IMR-90 (cell line): Measurements from ENCODE around the gene NF1. TPM values are rescaled to one million over a fixed set of nuclear protein-coding genes. Genes with fewer than 3 reads are reported as not detected.
A peak's percentile ranks its signal among the peaks of the same experiment; 100 is the strongest.

Experiments used
- ATAC-seq: fragments of 200-7000 bp; cut with Tn5 transposase; 2 replicates; pipeline ENCODE4 v1.9.1; 2020; ENCODE audit warnings: low read depth, mild to moderate bottlenecking, moderate library complexity
- BruUV-seq: library from RNA; stranded (reverse); fragments of 400-500 nt; replicated peaks from 2 replicates; lab custom pipeline; 2021; lab: Mats Ljungman, UMichigan
- CTCF ChIA-PET: fragments of 300-600 bp; formaldehyde crosslinking; extraction: SDS; loops from one replicate; lab custom pipeline; 2021; ENCODE audit warnings: antibody characterized with exemption; lab: Yijun Ruan, JAX
- POLR2A ChIA-PET: fragments of 300-600 bp; sonication (Branson Sonifier 250); formaldehyde crosslinking; loops from one replicate; lab custom pipeline; 2022; ENCODE audit warnings: antibody characterized with exemption; ENCODE audit not compliant: unreplicated experiment; lab: Charles Lee
- DNase-seq: peaks from one replicate; pipeline ENCODE4 v3.0.0; 2013
- H2AFZ ChIP-seq: replicated peaks from 2 replicates; pipeline ENCODE3; 2013; ENCODE audit warnings: low read length, mild to moderate bottlenecking; ENCODE audit not compliant: poor library complexity
- H2AK5ac ChIP-seq: 2 replicates; pipeline ENCODE4 v1.6.1; 2013; ENCODE audit warnings: low read depth, low read length, inconsistent platforms
- H2AK9ac ChIP-seq: replicated peaks from 2 replicates; pipeline ENCODE3; 2013; ENCODE audit warnings: mild to moderate bottlenecking, low read depth, low read length, moderate library complexity; ENCODE audit not compliant: poor library complexity
- H2BK120ac ChIP-seq: 2 replicates; pipeline ENCODE4 v1.6.1; 2013; ENCODE audit warnings: low read depth, low read length, inconsistent platforms
- H2BK15ac ChIP-seq: 3 replicates; pipeline ENCODE4 v1.6.1; 2013; ENCODE audit warnings: low read depth, low read length, inconsistent platforms
- H2BK20ac ChIP-seq: 2 replicates; pipeline ENCODE4 v1.6.1; 2013; ENCODE audit warnings: low read depth, mild to moderate bottlenecking, inconsistent platforms, low read length, moderate library complexity
- H2BK5ac ChIP-seq: 2 replicates; pipeline ENCODE4 v1.6.1; 2013; ENCODE audit warnings: mild to moderate bottlenecking, low read depth, low read length, inconsistent platforms; ENCODE audit not compliant: poor library complexity, severe bottlenecking
- H3K14ac ChIP-seq: replicated peaks from 2 replicates; pipeline ENCODE4 v1.6.1; 2013; ENCODE audit warnings: low read depth, low read length, inconsistent platforms
- H3K18ac ChIP-seq: 2 replicates; pipeline ENCODE4 v1.6.1; 2013; ENCODE audit warnings: low read depth, low read length, control low read depth
- H3K23ac ChIP-seq: 2 replicates; pipeline ENCODE4 v1.6.1; 2013; ENCODE audit warnings: low read depth, low read length, inconsistent platforms
- H3K27ac ChIP-seq: 2 replicates; pipeline ENCODE4 v1.5.1; 2013; ENCODE audit warnings: mild to moderate bottlenecking, control low read depth, low read length; ENCODE audit not compliant: insufficient read depth
- H3K27me3 ChIP-seq: 2 replicates; pipeline ENCODE4 v1.6.1; 2013; ENCODE audit warnings: low read length; ENCODE audit not compliant: control insufficient read depth, insufficient read depth
- H3K36me3 ChIP-seq: 2 replicates; pipeline ENCODE4 v1.6.1; 2013; ENCODE audit warnings: low read length, mixed read lengths; ENCODE audit not compliant: control insufficient read depth, insufficient read depth
- H3K4ac ChIP-seq: 2 replicates; pipeline ENCODE4 v1.6.1; 2013; ENCODE audit warnings: low read depth, low read length, inconsistent platforms
- H3K4me1 ChIP-seq: 2 replicates; pipeline ENCODE4 v1.6.1; 2013; ENCODE audit warnings: low read length, mixed read lengths; ENCODE audit not compliant: control insufficient read depth, insufficient read depth
- H3K4me2 ChIP-seq: 2 replicates; pipeline ENCODE4 v1.6.1; 2013; ENCODE audit warnings: low read depth, mild to moderate bottlenecking, control low read depth, low read length, moderate library complexity
- H3K4me3 ChIP-seq: 2 replicates; pipeline ENCODE4 v1.5.1; 2013; ENCODE audit warnings: low read depth, mild to moderate bottlenecking, control low read depth, low read length, moderate library complexity; ENCODE audit not compliant: insufficient read depth
- H3K56ac ChIP-seq: 2 replicates; pipeline ENCODE4 v1.6.1; 2013; ENCODE audit warnings: low read length, inconsistent platforms; ENCODE audit not compliant: insufficient read depth; ENCODE audit errors: extremely low read depth
- H3K79me1 ChIP-seq, 2 experiments: 2 replicates each; pipeline ENCODE4 v1.6.1; 2013; ENCODE audit warnings: low read length in 2 of 2, inconsistent platforms in 1 of 2, low read depth in 1 of 2
- H3K9ac ChIP-seq: 2 replicates; pipeline ENCODE4 v1.6.1; 2013; ENCODE audit warnings: low read depth, low read length, control low read depth
- H3K9me1 ChIP-seq: 2 replicates; pipeline ENCODE4 v1.6.1; 2013; ENCODE audit warnings: low read length, inconsistent platforms; ENCODE audit not compliant: insufficient read depth
- H3K9me3 ChIP-seq: 2 replicates; pipeline ENCODE4 v1.6.1; 2013; ENCODE audit warnings: low read length; ENCODE audit not compliant: control insufficient read depth, insufficient read depth
- H4K20me1 ChIP-seq: 2 replicates; pipeline ENCODE4 v1.6.1; 2013; ENCODE audit warnings: low read length, inconsistent platforms; ENCODE audit not compliant: insufficient read depth
- H4K5ac ChIP-seq: 2 replicates; pipeline ENCODE4 v1.6.1; 2013; ENCODE audit warnings: mild to moderate bottlenecking, low read depth, low read length, control low read depth
- H4K8ac ChIP-seq, 2 experiments: 2 replicates each; pipeline ENCODE4 v1.6.1; 2013; ENCODE audit warnings: low read depth in 2 of 2, low read length in 2 of 2, control low read depth in 1 of 2, inconsistent platforms in 1 of 2
- H4K91ac ChIP-seq: 2 replicates; pipeline ENCODE4 v1.6.1; 2013; ENCODE audit warnings: low read depth, low read length, inconsistent platforms; ENCODE audit not compliant: insufficient read depth
- BHLHE40 ChIP-seq: fragments of 150-350 bp; IDR thresholded peaks from 2 replicates; pipeline ENCODE4 v1.6.1; 2016; ENCODE audit warnings: mild to moderate bottlenecking, low read depth, low read length
- CTCF ChIP-seq: conservative IDR thresholded peaks from 2 replicates; pipeline ENCODE4 v1.5.1; 2012; ENCODE audit warnings: mild to moderate bottlenecking, low read depth, low read length, improper control_type of control experiment
- ELK1 ChIP-seq: fragments of 150-350 bp; IDR thresholded peaks from 2 replicates; pipeline ENCODE4 v1.6.1; 2016; ENCODE audit warnings: low read depth, mild to moderate bottlenecking, low read length, moderate library complexity, borderline replicate concordance
- FOS ChIP-seq: fragments of 150-350 bp; IDR thresholded peaks from 2 replicates; pipeline ENCODE4 v1.6.1; 2016; ENCODE audit warnings: low read depth, low read length
- MAZ ChIP-seq: IDR thresholded peaks from 2 replicates; pipeline ENCODE4 v1.6.1; 2012; ENCODE audit warnings: low read depth, mild to moderate bottlenecking, low read length, improper control_type of control experiment, moderate library complexity, borderline replicate concordance
- MXI1 ChIP-seq: IDR thresholded peaks from 2 replicates; pipeline ENCODE4 v1.6.1; 2012; ENCODE audit warnings: low read depth, mild to moderate bottlenecking, low read length, moderate library complexity, borderline replicate concordance
- NFE2L2 ChIP-seq: fragments of 150-350 bp; IDR thresholded peaks from 2 replicates; pipeline ENCODE4 v1.6.1; 2016; ENCODE audit warnings: low read depth, mild to moderate bottlenecking, low read length
- POLR2A ChIP-seq: IDR thresholded peaks from 2 replicates; pipeline ENCODE4 v1.6.1; 2012; ENCODE audit warnings: mild to moderate bottlenecking, low read depth, low read length
- RAD21 ChIP-seq: IDR thresholded peaks from 2 replicates; pipeline ENCODE4 v1.6.1; 2012; ENCODE audit warnings: low read length, improper control_type of control experiment
- RCOR1 ChIP-seq: IDR thresholded peaks from 2 replicates; pipeline ENCODE4 v1.6.1; 2012; ENCODE audit warnings: mild to moderate bottlenecking, low read length, improper control_type of control experiment; ENCODE audit not compliant: insufficient replicate concordance
- SMC3 ChIP-seq: fragments of 150-350 bp; IDR thresholded peaks from 2 replicates; pipeline ENCODE4 v1.6.1; 2016; ENCODE audit warnings: low read depth, mild to moderate bottlenecking, antibody characterized with exemption, low read length, moderate library complexity
- WGBS, 2 experiments: methylation state at CpG; one replicate each; pipeline versions ENCODE4 v1.1.5 to v1.1.7; 2013; ENCODE audit warnings: missing lambda C conversion rate in 2 of 2; ENCODE audit not compliant: insufficient read length in 1 of 2; ENCODE audit errors: extremely low coverage in 2 of 2; 5-methylcytosine and 5-hydroxymethylcytosine counted together
- dilution Hi-C: fragments of 300-500 bp; cut with HindIII; formaldehyde crosslinking; loops from one replicate; pipeline ENCODE4 v1.14.3; 2018; ENCODE audit warnings: low sequenced_read_pairs; ENCODE audit not compliant: unreplicated experiment
- in situ Hi-C: fragments of 300-500 bp; cut with MboI; formaldehyde crosslinking; loops from 3 replicates; pipeline ENCODE4 v1.14.3; 2019; ENCODE audit warnings: low sequenced_read_pairs, inconsistent platforms, mixed read lengths
- intact Hi-C: fragments of 100-400 bp; cut with micrococcal nuclease; formaldehyde crosslinking; loops from 2 replicates; pipeline ENCODE4 v1.10.0; 2022
- polyA plus RNA-seq, 3 experiments: library from polyadenylated mRNA; depleted of rRNA; stranded (reverse); fragments of >200 nt; gene quantifications; 2 replicates each; pipeline ENCODE4 v1.2.3, GENCODE V29; 2012; ENCODE audit warnings: low replicate concordance in 1 of 3
- total RNA-seq: library from RNA; depleted of rRNA; stranded (reverse); fragments of >200 nt; gene quantifications from 2 replicates; pipeline ENCODE4 v1.2.3, GENCODE V29; 2012

Gene NF1
- total and polyA plus RNA-seq, 2 of the 4 experiments (the other 2 are of a cell fraction), result 17.9 to 48.6 TPM

DNA sequence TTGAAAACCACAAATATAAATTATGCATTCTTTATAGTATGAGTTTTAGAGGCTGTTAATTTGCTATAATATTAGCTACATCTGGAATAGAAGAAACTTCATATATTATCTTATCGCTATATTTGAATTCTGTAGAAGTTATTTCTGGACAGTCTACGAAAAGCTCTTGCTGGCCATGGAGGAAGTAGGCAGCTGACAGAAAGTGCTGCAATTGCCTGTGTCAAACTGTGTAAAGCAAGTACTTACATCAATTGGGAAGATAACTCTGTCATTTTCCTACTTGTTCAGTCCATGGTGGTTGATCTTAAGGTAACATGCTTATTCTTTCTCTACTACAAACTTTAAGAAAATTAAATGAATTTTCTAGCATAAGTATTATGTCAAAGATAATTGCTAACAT, 105.5 kb downstream of the NF1 start:
- ATAC-seq (no peak), DNase-seq (peak; percentile 7)
- Histone ChIP-seq H2AFZ (no peak overlapping the region), H2AK5ac (no peak overlapping the region), H3K14ac (0 out of 2 replicates have a peak overlapping the region, but pooled peaks have one; percentile 10), H3K9me1 (peaks cover 2% of the 10 kb centered on the region; the same call in 1 of the 2 replicates), H4K8ac (no peak overlapping the region), H3K4me3 (no peak overlapping the region), H3K4me2 (no peak overlapping the region), H2BK120ac (no peak overlapping the region), H2BK5ac (no peak overlapping the region), H3K36me3 (peaks cover 2% of the 10 kb centered on the region; the same call in 1 of the 2 replicates), H2AK9ac (no peak overlapping the region), H3K9me3 (no peaks in the 10 kb centered on the region), H3K9ac (no peak overlapping the region), H4K20me1 (peaks cover 3% of the 10 kb centered on the region; the same call in 1 of the 2 replicates), H3K23ac (no peak overlapping the region), H3K18ac (no peak overlapping the region), H2BK15ac (no peak overlapping the region), H4K91ac (no peak overlapping the region), H2BK20ac (no peak overlapping the region), H4K5ac (no peak overlapping the region), H3K56ac (no peak overlapping the region), H3K27me3 (no peaks in the 10 kb centered on the region), H3K27ac (no peak overlapping the region), H3K79me1 (peaks cover 14 to 25% of the 10 kb centered on the region in 2 experiments), H3K4ac (no peak overlapping the region), H3K4me1 (peaks cover 1% of the 10 kb centered on the region; the same call in 1 of the 2 replicates)
- WGBS, 2 experiments, result no CpG with 5 or more reads among the region's 2 CpGs
- no peak for TF ChIP-seq FOS
- TF ChIP-seq NFE2L2, result no peak
- no peak for TF ChIP-seq RAD21
- TF ChIP-seq POLR2A, result no peak
- TF ChIP-seq ELK1, result no peak
- TF ChIP-seq MAZ, result no peak
- no peak for TF ChIP-seq BHLHE40
- no peak for TF ChIP-seq RCOR1
- TF ChIP-seq CTCF, result no peak
- TF ChIP-seq MXI1, result no peak
- TF ChIP-seq SMC3, result no peak
- POLR2A ChIA-PET, result no interaction called here
- CTCF ChIA-PET, result interaction anchor here (0.5 kb wide), 1 partner anchor 13 kb away, joined by 3 read pairs; no protein-coding TSS in a partner anchor
- no TSS peak for BruUV-seq
- intact Hi-C loops, result loop anchor here (5.0 kb wide), 2 partner anchors 33 to 103 kb away; no protein-coding TSS in a partner anchor
- dilution Hi-C loops, result no loop called here
- in situ Hi-C loops, result no loop called here
